ENCODE data around the gene MC1R. TPM values are rescaled to one million over a fixed set of nuclear protein-coding genes. Genes with fewer than 3 reads are reported as not detected.
A peak's percentile ranks its signal among the peaks of the same experiment; 100 is the strongest.

MC1R gene
- 3.6 and 3.8 TPM in 2 replicates for total RNA-seq (ENCODE audit: low replicate concordance)
- long read RNA-seq, partial matches to known transcripts, result 0 of 1 reads
- long read RNA-seq, other reads (novel, unspliced or antisense), result 0 of 1 reads

DNA sequence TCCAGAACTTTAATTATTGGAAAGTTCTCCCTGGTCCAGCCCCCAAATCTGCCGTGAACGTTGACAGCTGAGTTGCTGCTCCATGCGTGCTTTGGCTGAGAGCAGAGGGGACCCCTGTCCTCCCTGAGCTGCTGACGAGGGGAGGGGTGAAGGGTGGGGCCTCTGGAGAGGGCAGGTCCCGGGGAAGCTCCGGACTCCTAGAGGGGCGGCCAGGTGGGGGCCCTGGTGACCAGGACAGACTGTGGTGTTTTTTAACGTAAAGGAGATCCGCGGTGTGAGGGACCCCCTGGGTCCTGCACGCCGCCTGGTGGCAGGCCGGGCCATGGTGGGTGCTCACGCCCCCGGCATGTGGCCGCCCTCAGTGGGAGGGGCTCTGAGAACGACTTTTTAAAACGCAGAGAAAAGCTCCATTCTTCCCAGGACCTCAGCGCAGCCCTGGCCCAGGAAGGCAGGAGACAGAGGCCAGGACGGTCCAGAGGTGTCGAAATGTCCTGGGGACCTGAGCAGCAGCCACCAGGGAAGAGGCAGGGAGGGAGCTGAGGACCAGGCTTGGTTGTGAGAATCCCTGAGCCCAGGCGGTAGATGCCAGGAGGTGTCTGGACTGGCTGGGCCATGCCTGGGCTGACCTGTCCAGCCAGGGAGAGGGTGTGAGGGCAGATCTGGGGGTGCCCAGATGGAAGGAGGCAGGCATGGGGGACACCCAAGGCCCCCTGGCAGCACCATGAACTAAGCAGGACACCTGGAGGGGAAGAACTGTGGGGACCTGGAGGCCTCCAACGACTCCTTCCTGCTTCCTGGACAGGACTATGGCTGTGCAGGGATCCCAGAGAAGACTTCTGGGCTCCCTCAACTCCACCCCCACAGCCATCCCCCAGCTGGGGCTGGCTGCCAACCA is at the start of gene MC1R:
Gene MC1R (plus strand): TSS at position 410 of the 895 bp plus-strand sequence. CDS start 397 bp downstream, at position 807.
- Mint-ChIP-seq H3K9me3 (no peaks in the 10 kb centered on the region), H3K4me3 (peak within 1 kb of the TSS; percentile 76), H3K27me3 (peaks cover 22% of the 10 kb centered on the region), H3K36me3 (no peaks in the 10 kb centered on the region), H3K4me1 (ENCODE audit: unreplicated experiment) (no peaks in the 10 kb centered on the region), H3K27ac (no peak within 1 kb of the TSS)
- DNase-seq (ENCODE audit: extremely low spot score, unreplicated experiment), result no peak
- TF ChIP-seq, protein P1, sequence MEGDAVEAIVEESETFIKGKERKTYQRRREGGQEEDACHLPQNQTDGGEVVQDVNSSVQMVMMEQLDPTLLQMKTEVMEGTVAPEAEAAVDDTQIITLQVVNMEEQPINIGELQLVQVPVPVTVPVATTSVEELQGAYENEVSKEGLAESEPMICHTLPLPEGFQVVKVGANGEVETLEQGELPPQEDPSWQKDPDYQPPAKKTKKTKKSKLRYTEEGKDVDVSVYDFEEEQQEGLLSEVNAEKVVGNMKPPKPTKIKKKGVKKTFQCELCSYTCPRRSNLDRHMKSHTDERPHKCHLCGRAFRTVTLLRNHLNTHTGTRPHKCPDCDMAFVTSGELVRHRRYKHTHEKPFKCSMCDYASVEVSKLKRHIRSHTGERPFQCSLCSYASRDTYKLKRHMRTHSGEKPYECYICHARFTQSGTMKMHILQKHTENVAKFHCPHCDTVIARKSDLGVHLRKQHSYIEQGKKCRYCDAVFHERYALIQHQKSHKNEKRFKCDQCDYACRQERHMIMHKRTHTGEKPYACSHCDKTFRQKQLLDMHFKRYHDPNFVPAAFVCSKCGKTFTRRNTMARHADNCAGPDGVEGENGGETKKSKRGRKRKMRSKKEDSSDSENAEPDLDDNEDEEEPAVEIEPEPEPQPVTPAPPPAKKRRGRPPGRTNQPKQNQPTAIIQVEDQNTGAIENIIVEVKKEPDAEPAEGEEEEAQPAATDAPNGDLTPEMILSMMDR (conservative IDR thresholded peaks at IDR 0.05), result peak; percentile 76

GRCh38 chr16:89869911-89870310 is 48.8 kb upstream of the MC1R start:
- Mint-ChIP-seq H3K27ac (no peak overlapping the region), H3K4me1 (ENCODE audit: unreplicated experiment) (peaks cover 5% of the 10 kb centered on the region), H3K36me3 (peaks cover 4% of the 10 kb centered on the region), H3K9me3 (no peaks in the 10 kb centered on the region), H3K4me3 (no peak overlapping the region), H3K27me3 (no peaks in the 10 kb centered on the region)
- DNase-seq (ENCODE audit: extremely low spot score, unreplicated experiment), result no peak
- TF ChIP-seq, protein P1 (conservative IDR thresholded peaks at IDR 0.05), result no peak

DNA sequence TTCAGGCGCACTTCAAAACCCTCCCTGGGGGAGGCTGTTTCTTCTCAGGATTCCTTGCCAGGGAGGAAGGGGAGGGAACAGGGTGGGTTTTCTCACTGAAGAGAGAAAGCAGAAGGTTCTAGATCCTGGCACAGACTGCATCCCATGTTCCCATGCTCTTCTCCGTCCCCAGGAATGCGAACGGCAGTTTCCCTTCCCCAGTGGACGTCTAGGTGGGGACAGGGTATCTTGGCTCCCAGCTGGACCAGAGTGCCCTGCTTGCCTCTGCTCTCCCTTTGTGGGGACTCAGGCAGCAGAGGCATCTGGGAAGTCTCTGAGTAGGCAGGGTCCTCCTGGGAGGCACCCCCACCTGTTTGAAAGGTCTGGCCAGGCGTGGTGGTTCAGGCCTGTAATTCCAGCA is 48.2 kb upstream of the MC1R start:
- no peaks in the 10 kb centered on the region for H3K9me3 Mint-ChIP-seq
- H3K27ac Mint-ChIP-seq, result no peak overlapping the region
- no peaks in the 10 kb centered on the region for H3K27me3 Mint-ChIP-seq
- peaks cover 11% of the 10 kb centered on the region for H3K4me1 Mint-ChIP-seq (ENCODE audit: unreplicated experiment)
- peaks cover 5% of the 10 kb centered on the region for H3K36me3 Mint-ChIP-seq
- TF ChIP-seq, protein P1 (conservative IDR thresholded peaks at IDR 0.05), result no peak
- H3K4me3 Mint-ChIP-seq, result no peak overlapping the region
- no peak for DNase-seq (ENCODE audit: extremely low spot score, unreplicated experiment)

DNA sequence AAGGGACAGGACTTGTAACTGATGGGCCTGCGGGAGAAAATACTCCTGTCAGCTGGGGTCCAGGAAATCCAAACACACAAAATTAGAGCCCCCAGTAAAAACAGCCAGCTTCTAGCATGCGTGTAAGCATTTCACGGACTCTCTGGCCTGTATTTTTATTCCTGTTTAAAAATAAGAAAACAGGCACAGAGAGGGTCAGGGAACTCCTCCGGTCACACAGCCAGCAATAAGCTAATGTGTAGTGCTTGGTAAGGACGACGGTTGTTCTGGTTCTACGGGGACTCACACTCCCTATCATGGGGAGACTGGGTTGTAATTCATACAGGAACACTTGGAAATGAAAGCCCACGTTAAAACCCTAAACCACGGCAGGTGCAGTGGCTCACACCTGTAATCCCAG is 46.8 kb upstream of the MC1R start:
- TF ChIP-seq, protein P1 (conservative IDR thresholded peaks at IDR 0.05), result no peak
- no peak for DNase-seq (ENCODE audit: extremely low spot score, unreplicated experiment)
- no peaks in the 10 kb centered on the region for H3K27me3 Mint-ChIP-seq
- no peak overlapping the region for H3K27ac Mint-ChIP-seq
- peaks cover 11% of the 10 kb centered on the region for H3K4me1 Mint-ChIP-seq (ENCODE audit: unreplicated experiment)
- H3K9me3 Mint-ChIP-seq, result no peaks in the 10 kb centered on the region
- peaks cover 5% of the 10 kb centered on the region for H3K36me3 Mint-ChIP-seq
- H3K4me3 Mint-ChIP-seq, result peak overlapping the region; percentile 7

- peak within 1 kb of the TSS; percentile 93 for H3K4me3 Mint-ChIP-seq
- TF ChIP-seq, protein P1 (conservative IDR thresholded peaks at IDR 0.05), result peak; percentile 34
- H3K27ac Mint-ChIP-seq, result peak within 1 kb of the TSS; percentile 94
Measured at GRCh38 chr16:89873109-89873971, 45.3 kb upstream of the MC1R start, which contains the start of gene TCF25. TCF25 (plus strand) TSS chr16:89873592; CDS start chr16:89873668, 76 bp downstream.

More at GRCh38 chr16:89873109-89873971, 45.3 kb upstream of the MC1R start, which contains the start of gene TCF25:
- Mint-ChIP-seq H3K9me3 (no peaks in the 10 kb centered on the region), H3K27me3 (no peaks in the 10 kb centered on the region), H3K4me1 (ENCODE audit: unreplicated experiment) (peaks cover 11% of the 10 kb centered on the region), H3K36me3 (peaks cover 9% of the 10 kb centered on the region)
- peak; percentile 92 for DNase-seq (ENCODE audit: extremely low spot score, unreplicated experiment)
